Left renal pelvis (tissue), 4 donors: Measurements from ENCODE around the gene PIK3R6. TPM values are rescaled to one million over a fixed set of nuclear protein-coding genes. Genes with fewer than 3 reads are reported as not detected.
"Not testable (repeated sequence)": the region's sequence is repeated elsewhere in the genome, so short reads cannot be mapped to it uniquely, and the experiment has no call there.

ENCODE experiments used
- DNase-seq, 4 donors: peaks; one replicate each; pipeline ENCODE4 v3.0.0-alpha.2; 2013; ENCODE audit warnings: low read depth in 4 of 4, low spot score in 3 of 4
- polyA plus RNA-seq, 4 donors: library from polyadenylated mRNA; unstranded; fragments of 120-200 nt; gene quantifications; one replicate each; pipeline ENCODE4 v1.2.1, GENCODE V29; 2013; ENCODE audit not compliant: insufficient read length in 4 of 4

Gene PIK3R6
- polyA plus RNA-seq, 4 donors, result 1.0 to 1.8 (median 1.6) TPM

DNA sequence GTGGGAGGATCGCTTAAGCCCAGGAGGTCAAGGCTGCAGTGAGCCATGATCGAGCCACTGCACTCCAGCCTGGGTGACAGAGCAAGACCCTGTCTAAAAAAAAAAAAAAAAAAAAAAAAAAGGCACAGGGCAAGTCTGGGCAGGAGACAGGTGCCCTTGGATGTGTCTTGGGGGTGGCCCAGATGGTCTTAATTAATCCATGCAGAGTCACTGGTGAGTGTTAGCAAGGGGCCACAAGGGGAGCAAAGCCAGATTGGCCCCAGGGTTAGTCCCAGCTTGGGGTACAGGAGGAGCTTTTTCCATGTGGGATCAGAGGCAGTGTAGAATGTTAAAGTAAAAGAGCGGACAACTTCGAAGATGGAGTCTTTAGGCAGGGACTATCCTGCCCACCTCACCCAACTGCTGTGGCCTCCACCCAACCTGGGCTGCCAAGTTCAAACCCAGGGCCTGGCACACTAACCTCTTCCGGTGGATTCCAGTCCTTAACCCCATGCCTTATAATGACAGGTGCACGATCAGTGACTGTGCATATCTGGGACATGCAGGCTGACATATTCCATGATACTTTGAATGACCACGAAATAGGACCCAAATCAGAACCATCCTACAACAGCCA is 36.1 kb downstream of the PIK3R6 start:
- no peak for DNase-seq

DNA sequence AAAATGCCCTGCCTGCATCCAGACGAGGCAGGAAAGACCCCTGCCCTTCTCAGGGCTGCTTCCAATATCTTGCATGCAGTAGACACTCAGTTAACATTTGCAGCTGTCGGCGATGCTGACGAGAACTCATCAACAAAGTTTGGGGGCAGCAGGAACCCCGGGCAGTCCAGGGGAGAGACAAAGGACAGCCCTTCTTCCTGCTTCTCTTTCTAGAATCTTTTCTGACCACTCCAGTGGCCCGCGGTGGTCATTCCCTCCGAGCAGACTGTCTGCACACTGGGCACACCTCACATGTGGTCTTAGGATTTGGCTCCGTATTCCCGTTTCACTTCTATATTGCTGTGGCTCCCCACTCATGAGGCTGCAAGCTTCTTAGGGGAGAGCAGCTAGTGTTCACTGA is 37.3 kb downstream of the PIK3R6 start:
- DNase-seq, result no peak

DNA sequence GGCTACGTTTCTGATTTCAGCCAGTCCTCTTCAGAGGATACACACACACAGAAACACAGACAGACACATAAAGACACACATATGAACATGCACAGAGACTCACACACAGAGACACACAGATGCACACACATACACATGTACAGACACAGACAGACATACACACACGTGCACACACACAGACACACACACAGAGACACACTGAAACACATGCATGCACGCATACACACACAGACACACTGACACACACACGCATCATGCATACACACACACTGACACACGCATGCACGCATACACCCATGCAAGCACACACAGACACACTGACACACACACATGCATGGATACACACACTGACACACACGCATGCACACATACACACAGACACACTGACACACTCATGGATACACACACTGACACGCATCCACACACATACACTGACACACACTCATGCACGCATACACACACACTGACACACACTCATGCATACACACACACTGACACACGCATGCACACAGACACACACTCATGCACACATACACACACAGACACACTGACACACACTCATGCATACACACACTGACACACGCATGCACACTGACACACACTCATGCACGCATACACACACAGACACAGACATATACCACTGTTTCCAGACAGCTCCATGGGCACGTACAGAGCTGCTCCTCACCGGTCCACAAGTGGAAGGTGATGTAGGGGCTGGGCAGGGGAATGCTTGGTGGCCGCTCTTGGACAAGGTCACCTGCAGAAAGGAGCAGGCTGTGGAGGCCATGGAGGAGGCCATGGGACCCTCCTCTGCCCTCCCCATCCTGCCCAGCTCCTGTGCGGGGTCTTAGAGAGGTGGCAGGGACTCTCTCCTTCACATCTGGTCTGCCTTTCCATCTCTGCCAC is 38.2 kb downstream of the PIK3R6 start:
- no peak for DNase-seq

DNA sequence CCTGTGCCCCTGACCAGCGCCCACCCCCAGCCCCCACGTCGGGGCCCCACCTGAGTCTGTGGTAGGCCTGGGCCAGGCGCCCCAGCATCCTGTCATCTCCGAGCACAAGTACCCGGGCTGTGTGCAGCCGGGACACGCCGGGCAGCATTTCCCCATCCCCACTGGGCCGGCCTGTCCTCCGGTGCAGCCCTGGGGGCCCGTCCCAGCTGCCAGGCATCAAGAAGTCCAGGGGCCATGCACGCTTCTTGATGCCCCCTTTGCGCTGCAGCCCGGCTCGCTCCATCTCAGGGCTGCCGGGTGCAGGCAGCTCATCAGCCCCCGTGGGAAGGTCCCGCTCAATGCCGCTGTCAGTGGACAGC is 39.0 kb downstream of the PIK3R6 start:
- no peak for DNase-seq

DNA sequence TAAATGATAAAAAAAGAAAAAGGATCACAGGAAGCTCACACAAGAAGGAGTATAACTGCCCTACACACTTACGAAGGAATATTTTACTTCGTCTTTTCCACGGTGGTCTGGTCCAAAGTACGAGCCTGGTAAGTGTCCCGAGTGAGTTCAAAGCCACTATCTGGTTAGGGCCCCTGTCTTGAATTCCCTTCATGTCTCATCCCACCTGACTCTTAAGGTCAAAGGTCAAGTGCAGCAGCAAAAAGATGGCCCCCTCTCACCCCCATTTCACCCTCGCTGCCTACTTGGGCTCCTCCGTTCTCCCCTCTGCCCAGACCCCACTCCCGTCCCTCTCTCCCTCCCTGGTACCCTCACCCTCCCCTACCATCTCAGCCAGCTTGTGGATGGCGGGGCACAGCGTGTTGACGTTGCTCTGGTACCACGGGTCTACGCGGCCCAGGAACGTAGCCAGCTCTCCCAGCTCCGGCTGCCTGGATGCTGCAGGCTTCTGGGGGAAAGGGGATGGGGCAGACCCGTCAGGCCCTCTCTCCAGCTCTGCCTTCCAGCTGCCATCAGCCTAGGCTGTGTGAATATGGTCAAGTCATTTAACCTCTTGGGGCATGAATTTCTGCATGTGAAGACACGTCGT is 40.6 kb downstream of the PIK3R6 start:
- no peak for DNase-seq

DNA sequence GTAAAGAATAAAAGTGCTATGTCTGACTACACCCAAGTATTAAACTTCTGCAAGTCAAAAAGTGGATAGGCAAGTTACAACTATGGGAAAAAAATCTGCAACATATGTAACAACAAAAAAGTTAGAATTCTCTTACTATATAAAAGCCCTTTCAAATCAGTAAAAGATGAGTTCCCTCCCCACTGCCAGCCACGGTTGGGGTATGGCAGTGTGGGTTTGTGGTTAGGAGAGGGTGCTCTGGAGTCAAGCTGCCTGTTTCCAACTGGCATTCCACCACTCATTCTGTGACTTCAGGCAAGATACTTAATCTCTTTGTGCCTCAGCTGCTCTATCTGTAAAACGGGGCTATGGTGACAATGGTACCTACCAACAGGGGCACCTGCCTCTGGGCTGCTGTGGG is 41.7 kb downstream of the PIK3R6 start:
- DNase-seq, result no peak

DNA sequence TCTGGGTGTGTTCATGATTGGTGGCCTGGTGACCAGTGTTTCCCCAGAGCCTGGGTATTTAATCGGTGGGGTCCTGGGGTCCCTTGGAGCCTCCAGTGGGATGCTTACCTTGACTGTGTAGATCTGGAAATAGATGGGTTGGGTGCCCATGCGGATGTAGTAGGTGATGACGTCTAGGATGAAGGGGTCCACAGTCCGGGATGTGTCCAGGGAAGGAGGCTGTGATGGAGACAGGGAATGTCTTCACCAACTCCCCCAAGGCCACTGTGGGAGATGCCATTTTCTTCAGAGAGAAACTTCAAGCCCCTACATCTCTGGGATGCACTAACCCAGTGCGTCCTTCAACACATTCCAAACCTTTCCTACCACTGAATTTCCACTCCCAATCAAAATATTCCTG is 44.2 kb downstream of the PIK3R6 start:
- DNase-seq, result no peak

DNA sequence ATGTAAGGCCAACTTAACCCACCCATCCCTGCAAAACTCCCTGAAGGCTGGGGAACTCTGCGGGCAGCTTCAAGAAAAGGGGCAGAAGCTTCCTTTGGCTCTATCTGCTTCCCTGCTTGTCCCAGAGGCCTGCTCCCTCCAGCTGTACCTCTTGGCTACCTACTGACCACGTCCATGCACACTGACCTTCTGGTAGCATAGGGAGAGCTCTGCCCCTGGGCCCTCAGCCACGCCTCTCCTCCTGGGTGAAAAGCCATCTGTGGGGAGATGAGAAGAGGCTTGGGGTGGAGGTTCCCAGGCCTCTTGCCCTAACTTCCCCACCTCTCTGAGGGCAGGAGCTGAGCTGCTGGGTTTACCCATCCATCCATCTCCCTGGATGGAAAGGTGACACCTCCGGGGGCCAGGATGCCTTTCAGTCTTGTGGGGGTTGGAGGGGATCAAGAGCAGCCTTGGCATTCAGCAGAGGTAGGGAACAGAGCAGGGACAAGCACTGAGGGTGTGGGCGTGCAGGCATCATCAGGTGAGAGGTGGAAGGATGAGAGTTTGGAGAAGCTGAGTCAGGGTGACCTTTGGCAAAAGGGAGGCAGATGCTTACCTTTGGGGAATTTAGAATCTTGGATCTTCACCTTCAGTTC is 45.0 kb downstream of the PIK3R6 start:
- DNase-seq, result no peak

DNA sequence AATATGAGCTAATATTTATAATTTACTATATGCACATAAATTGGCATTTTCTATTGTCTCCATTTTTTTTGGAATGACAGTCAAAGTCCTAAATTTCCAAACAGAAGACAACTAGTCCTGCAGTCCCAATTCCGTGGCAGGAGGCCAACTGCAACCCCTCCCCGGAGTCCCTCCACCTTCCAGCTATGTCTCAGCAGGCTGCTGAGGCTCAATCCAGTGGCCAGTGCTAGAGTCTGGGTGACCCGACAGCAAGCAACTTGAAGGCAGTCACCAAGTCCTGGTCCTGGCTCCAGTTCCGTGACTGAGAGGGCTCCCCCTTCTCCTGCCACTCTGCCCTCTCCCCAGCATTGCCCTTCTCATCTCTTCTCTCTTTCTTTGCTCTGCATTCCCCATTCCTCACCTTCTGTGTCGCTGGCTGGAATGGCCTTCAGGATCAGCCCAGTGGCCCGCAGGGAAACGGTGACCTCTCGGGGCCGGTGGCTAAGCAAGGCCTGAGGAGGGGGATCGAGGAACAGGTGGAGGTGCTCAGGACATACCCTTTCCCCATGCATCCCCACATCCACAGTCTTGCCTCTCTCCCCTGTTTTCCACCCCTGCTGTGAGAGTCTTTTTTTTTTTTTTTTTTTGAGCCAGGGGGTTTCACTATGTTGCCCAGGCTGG is 45.9 kb downstream of the PIK3R6 start:
- DNase-seq, result no peak

DNA sequence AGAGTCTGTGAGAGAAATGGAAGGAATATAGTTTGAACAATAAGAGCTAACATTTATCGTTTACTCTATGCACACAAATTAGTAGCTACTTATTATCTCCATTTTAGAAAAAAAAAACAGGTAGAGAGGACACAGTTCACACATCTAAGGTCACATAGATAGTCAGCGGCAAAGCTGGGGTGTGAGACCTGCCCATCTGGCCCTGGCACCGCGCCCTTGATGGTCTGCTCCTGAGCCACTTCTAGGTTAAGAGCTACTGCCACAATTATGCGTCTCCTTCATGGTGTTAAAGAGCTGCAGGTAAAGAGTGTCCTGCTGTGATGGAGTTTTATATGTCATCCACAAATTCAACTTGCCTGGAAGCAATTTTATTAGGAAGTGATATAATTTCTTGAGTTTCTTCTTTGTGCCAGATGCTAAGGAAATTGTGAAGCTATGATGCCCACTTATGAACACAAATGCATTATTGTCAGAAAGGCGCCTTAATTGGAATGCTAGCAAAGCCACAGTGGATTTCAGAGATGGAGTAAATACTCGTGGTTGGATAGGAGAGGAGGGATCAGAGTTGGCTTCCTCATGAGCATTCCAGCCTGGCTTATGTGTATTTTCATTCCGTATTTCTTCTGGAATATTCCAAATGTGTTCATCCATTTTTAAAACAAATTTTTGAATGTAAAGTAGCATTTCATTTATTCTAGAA is 47.0 kb downstream of the PIK3R6 start:
- DNase-seq, result no peak

DNA sequence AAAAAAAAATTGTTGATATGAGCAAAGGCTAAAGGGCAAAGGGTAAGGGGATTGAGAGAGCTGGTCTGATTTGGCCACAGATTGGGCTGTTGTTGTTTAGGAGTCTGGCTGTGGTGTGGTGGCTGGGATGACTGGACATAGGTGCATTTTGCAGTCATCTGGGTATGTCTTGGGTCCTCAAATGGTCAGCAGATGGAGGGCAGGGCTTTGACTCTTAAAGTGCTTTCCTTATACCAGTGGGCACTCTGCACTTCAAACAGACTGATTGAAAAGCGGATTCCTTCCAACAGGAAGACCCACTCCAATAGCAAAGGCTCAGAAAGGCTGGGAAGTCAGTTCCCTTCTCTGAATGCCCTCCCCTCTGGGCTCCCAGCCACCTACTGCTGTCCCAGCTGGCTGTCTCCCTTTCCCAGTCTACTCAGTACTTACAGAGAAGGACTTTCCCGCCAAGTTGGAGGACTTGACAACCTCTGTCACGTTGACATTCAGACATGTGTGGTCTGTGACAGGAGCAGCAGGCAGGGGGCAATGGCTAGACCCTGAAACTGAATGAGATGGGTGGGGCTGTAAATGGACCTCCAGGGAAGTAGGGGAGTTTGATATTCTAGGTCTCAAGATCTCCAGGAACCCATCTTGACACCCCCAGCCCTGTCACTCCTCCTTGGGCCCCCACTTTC is 48.7 kb downstream of the PIK3R6 start:
- no peak for DNase-seq

DNA sequence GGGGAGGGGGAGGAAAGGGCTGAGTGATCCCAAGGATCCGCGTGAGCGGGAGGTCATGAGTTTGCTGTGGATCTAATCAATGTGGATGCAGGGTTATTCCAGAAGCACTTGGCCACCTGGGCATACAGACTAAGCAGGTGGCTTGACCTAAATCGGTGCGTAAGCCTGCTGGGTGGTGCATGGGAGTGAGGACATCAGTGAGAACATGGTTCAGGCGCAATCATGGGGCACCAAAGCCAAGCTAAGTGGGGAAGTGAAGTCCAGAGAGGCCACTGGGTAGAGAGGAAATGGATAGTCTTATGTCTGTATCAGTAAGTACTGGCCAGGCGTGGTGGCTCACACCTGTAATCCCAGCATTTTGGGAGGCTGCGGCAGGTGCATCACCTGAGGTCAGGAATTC is 49.4 kb downstream of the PIK3R6 start:
- DNase-seq, result no peak

DNA sequence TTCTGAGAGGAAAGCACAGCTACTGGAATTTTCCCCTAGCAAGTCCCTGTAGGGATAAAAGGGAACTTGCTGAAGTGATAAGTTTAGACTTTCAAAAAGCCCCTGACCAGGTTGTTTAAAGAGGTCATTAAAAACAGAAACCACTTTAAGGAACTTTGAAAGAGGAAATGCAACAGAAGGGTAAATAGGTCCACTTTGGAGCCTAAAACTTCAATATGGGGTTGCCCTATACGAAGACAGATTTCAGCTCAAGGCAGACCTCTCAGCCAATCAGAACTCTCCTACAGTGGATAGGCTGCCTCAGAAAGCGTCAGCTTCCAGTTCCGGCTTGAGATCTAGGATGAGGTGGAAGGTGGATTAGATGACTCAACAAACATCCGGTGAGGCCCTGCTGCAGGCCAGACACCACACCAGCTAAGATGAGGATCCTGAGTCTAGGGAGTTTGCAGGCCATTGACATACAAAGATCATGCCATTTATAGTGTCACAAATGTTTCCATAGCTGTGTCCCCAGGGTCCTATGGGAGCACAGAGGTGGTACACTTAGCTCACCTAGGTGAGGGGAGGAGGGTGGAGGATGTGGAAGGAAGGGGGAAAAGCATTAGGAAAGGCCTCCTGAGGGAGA is 60.4 kb downstream of the PIK3R6 start:
- no peak for DNase-seq

DNA sequence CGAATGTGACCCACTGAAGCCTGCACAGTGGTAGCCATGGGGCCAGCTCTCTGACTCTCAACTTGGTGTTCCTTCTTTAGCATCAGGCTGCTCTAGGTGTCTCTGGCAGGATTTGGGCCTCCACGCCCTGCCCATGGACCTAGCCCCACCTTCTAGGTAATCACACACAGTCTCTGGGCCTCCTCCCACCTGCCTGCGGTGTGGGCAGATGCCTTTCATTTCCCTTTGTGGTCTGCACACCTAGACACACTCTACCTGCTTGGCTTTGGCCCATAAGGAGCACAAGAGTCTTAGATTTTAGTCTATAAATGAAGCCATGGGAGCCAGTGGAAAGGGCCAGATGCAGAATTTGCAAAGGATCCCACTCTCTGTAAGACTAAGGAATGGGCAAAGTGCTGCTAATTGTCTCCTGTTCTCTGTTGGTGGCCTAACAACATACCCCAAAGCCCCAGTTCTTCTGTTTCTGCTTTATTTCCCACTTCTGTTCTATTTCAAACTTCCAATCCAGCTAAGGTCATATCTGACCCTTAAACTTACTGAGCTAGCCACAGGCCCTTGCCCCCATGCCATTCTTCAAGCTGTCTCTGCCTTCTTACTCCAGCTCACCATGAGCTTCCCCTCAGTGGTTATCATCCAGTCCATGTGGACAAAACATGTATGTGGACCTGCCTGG is 61.1 kb downstream of the PIK3R6 start:
- no peak for DNase-seq

DNA sequence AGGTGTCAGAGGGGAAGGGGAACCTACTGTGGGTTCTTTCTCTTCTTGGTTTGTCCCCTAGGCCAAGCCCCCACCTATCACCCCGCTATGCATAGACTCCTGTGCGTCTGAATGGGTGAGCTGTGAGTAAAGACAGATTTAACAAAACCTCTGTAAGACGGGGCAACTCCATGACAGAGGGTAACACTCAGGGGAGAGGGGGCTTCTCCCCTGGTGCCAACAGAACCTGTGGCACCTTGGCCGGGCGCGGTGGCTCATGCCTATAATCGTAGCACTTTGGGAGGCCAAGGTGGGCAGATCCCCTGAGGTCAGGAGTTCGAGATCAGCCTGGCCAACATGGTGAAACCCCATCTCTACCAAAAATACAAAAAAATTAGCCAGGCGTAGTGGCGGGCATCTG is 62.1 kb downstream of the PIK3R6 start:
- DNase-seq, result not testable (repeated sequence)

DNA sequence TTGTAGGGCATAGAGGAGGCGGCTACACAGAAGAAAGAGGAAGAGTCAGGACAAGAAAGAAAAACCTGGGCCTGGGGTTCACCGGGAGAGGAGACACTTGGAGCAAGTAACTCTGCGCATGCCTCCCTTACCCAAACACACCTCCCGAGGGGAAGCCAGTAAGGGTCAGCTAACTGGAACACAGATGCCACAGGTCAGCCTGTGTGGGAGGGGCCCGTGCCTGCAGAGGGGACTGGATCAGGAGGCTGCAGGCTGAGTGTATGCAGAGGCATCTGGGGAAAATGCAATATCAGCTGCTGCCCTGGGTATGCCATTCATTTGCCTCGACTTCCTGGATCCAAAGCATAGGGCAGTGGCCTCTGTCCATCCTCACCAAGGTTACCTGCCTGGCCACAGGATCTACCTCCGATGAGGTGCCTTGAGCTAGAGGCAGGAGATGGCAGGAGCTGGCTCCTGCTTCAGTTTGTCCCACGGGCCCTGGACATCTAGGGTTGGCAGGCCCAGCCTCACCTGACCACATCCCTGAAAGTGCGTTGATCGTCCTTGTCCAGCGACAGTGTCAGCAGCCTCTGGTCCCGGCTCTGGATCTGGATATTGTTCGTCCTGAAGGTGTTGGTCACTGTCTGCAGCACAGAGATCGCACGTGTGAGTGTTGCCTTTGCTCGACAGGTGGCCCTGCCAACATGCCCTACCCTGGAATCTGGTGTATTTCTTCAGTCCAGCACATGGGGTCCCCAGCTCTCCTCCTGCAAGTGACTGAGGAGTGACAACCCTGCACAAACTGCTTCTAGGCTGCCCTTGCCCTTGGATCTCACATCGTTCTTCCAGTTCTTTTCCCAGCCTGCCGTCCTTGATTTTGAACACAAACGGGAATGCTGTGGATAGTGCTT is 63.7 kb downstream of the PIK3R6 start:
- no peak for DNase-seq

DNA sequence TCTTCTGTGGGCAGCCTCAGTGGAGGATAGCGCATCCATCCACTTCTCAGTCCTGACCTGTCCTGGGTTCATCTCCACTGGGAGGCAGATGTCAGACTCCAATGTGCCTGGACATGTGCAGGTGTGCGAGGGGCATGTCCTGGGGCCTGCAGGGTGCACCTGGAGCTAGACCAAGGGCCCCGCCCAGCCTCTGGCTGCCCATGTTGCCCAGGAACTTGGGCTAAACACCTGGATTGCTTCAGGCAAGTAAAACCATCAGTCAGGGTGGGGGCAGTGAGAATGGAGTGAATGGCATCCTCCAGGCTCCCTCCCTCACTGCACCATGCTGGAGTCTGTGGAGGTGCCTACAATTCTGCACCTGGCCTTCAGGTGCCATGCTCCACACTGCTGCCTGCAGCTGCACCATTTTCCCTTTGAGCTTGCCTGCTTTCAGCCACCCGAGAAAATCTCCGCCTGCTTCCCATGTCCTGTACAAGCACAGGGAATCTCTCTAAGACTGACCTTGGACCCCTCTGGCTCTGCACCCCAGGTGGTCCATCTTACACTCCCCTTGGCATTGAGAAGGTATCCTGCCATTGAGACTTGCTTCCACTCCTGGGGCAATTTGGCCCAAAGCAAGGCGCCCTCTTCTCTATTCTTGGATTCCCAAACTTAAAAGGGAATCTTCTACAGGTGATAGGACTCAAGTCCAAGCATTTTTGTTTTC is 66.2 kb downstream of the PIK3R6 start:
- no peak for DNase-seq
